ENCODE measurements around the gene TJP1.
"Not testable (repeated sequence)": the region's sequence is repeated elsewhere in the genome, so short reads cannot be mapped to it uniquely, and the experiment has no call there.

TJP1 gene

GRCh38 chr15:29657476-29657817 is 164.8 kb downstream of the TJP1 start:
- DNase-seq (ENCODE audit: low read depth): not testable (repeated sequence)

GRCh38 chr15:29656636-29657475 is 165.4 kb downstream of the TJP1 start:
- no peak for DNase-seq (ENCODE audit: low read depth)

- DNase-seq (ENCODE audit: low read depth): no peak
Observed at GRCh38 chr15:29652595-29652994, 169.7 kb downstream of the TJP1 start.

GRCh38 chr15:29651476-29652233 is 170.6 kb downstream of the TJP1 start:
- no peak for DNase-seq (ENCODE audit: low read depth)
